GM12801 (cell line): ENCODE measurements around the gene PAM16.

Source experiments
- CTCF ChIP-seq: IDR thresholded peaks from one replicate; pipeline ENCODE4 v1.5.1; 2011; ENCODE audit warnings: control low read depth; ENCODE audit not compliant: insufficient read length; ENCODE audit errors: extremely low read depth

The PAM16 gene

GRCh38 chr16:4323845-4324488, 27.2 kb downstream of the PAM16 start:
- TF ChIP-seq CTCF: no peak

DNA sequence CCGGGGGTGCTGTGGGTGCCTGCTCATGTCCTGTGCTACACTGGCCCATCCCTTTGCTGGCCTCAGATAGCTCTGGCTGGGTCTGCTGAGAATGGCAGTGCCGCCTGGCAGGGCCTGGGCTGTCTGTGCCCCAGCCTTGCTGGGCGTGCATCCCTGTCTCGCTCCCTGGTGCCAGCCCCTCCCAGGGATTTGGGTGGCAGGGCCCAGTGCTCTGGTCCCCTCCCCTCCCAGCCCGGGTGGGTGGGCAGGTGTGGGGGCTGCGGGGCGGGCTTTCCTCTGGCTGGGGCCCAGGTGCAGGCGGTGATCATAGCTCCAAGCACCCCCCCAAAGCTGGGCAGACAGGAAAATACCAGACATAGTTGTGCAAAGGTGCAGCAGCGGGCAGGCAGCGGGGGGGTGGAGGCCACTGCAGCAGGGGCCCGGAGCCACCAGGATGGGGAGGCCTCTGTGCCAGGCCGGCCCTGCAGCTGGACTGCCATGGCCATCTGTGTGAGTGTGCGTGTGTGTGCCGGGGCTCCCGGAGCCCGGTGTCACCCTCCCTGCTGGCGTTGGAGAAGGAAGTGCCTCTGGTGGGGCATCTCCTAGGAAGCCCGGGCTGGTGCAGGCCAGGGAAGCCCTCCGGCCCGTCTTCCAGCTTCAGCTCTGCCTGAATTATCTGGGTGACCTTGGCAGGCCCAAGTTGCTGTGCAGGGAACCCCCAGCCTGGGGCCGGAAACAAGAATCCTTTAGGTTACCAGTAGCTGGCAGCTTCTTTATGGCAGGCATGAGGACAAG, 27.9 kb downstream of the PAM16 start:
- TF ChIP-seq CTCF: no peak

- TF ChIP-seq CTCF: no peak
These were observed 28.7 kb downstream of the PAM16 start for GRCh38 chr16:4322121-4323052.

- no peak for TF ChIP-seq CTCF
These were observed 29.6 kb downstream of the PAM16 start for GRCh38 chr16:4321286-4322120.

DNA sequence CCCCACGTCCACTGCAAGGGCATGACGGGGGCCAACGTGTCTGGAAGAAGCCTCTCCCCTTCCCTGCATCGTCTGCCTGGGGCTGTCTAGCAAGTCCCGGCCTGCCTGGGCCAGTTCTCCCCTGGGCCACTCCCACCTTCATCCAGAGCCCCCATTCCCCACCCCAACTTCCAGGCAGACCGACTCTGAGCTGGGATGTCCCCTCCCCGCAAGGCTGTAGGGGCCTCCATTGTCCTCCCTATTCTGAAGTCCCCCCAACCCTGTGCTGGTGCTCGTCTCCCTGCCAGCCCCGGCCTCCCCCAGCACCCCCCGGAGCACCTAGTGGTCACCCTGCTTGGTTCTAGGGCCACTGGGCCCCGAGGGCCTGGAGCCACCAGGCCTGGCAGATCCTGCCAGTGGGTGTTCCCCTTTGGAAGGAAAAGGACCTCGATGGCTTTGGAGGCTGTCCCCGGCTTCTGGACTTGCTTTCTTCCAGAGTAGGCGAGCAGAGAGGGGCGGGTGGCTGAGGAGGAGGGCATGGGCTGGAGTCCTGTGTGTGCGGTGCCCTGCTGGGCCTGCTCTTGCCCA, 30.5 kb downstream of the PAM16 start:
- no peak for TF ChIP-seq CTCF

DNA sequence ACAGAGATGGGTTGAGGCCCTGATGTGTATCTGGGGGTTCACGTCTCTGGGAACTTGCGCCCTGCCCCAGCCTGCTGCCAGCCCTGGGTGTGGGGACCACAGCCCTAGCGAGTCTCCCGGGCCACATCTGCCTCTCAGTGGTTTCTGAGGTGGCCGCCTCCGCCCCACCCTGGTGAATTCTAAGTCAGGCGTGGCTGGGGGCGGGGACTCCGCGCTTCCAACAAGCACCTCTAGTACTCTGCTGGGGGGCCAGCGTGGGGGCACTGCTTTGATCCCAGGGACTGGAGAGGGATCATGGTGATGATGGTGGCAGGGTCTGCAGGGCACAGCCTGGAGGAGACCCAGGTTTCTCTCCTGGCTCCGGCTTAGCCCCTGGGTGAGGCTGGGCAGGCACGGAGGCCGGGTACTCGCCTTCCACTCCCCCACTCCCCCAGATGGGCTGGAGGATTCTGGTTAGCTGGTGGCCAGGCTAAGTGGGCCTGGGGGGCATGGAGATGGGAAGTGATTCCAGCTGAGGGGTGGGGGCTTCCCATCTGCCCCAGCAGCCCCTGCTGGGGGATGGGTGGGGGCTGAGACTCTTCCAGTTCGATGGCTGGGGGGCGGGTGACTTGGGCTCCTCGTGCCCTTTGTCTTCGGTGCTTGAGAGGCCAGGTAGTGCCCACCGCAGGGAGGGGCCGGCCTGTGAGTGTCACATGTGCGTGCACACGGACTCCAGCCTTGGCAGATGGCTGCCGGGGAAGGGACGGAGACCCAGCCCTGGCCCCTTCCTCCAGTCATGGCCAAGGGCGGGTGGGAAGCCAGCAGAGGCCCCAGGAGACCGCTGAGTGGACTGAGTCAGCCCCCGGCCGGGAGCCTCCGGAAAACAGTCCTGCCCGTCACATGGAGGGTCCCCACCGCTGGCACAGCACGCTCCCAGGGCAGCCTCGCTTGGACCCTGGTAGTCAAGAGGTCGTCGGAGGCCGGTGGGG, 31.4 kb downstream of the PAM16 start:
- no peak for TF ChIP-seq CTCF
